ENCODE measurements around the gene TAS2R8. TPM values are rescaled to one million over a fixed set of nuclear protein-coding genes. Genes with fewer than 3 reads are reported as not detected.
A peak's percentile ranks its signal among the peaks of the same experiment; 100 is the strongest.

Gene TAS2R8
- total RNA-seq, 1 experiment from 2014 or later: not detected

GRCh38 chr12:10783252-10783651 lies 23.8 kb downstream of the TAS2R8 start:
- H3K27me3 ChIP-seq (ENCODE audit: low read length): no peaks in the 10 kb centered on the region
- BruUV-seq (replicated peaks): no TSS peak
- H3K4me2 ChIP-seq (ENCODE audit: low read length): no peak overlapping the region
- H3F3A ChIP-seq (ENCODE audit: low read length, unreplicated experiment): no peaks in the 10 kb centered on the region
- no peak overlapping the region for H3K27ac ChIP-seq (ENCODE audit: low read length)
- H3K4me1 ChIP-seq (ENCODE audit: insufficient read depth, low read length): no peaks in the 10 kb centered on the region
- no peak overlapping the region for H3K4me3 ChIP-seq (ENCODE audit: low read length)
- no peak overlapping the region for H3K9ac ChIP-seq (ENCODE audit: low read length)
- ChIA-PET POLR2A (ENCODE audit: unreplicated experiment) (no interaction called here), CTCF (no interaction called here)
- H3K9me3 ChIP-seq (ENCODE audit: low read length): no peaks in the 10 kb centered on the region
- no peaks in the 10 kb centered on the region for H3K9me2 ChIP-seq (replicated peaks; ENCODE audit: low read length)
- DNase-seq: no peak
- no peaks in the 10 kb centered on the region for H3K79me2 ChIP-seq (ENCODE audit: low read length)
- no peaks in the 10 kb centered on the region for H3K36me3 ChIP-seq (ENCODE audit: low read depth, low read length)
- H2AFZ ChIP-seq (ENCODE audit: low read length): no peak overlapping the region
- intact Hi-C loops (cut with micrococcal nuclease): no loop called here
- no peak for ATAC-seq
- H4K20me1 ChIP-seq (ENCODE audit: low read length): no peaks in the 10 kb centered on the region
- TF ChIP-seq EZH2 (IDR thresholded peaks at IDR 0.05; ENCODE audit: low read length, unreplicated experiment): no peak
- TF ChIP-seq, protein P1, sequence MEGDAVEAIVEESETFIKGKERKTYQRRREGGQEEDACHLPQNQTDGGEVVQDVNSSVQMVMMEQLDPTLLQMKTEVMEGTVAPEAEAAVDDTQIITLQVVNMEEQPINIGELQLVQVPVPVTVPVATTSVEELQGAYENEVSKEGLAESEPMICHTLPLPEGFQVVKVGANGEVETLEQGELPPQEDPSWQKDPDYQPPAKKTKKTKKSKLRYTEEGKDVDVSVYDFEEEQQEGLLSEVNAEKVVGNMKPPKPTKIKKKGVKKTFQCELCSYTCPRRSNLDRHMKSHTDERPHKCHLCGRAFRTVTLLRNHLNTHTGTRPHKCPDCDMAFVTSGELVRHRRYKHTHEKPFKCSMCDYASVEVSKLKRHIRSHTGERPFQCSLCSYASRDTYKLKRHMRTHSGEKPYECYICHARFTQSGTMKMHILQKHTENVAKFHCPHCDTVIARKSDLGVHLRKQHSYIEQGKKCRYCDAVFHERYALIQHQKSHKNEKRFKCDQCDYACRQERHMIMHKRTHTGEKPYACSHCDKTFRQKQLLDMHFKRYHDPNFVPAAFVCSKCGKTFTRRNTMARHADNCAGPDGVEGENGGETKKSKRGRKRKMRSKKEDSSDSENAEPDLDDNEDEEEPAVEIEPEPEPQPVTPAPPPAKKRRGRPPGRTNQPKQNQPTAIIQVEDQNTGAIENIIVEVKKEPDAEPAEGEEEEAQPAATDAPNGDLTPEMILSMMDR (conservative IDR thresholded peaks at IDR 0.05; ENCODE audit: low read depth, low read length): no peak
- TF ChIP-seq EZH2phosphoT487 (IDR thresholded peaks at IDR 0.05; ENCODE audit: borderline replicate concordance, low read length): no peak

- BruUV-seq (replicated peaks): no TSS peak
- ChIA-PET CTCF (no interaction called here), POLR2A (ENCODE audit: unreplicated experiment) (no interaction called here)
- Histone ChIP-seq H3K36me3 (ENCODE audit: low read depth, low read length) (no peaks in the 10 kb centered on the region), H3K9ac (ENCODE audit: low read length) (no peak overlapping the region), H3K4me2 (ENCODE audit: low read length) (no peak overlapping the region), H3K9me2 (replicated peaks; ENCODE audit: low read length) (no peaks in the 10 kb centered on the region), H2AFZ (ENCODE audit: low read length) (no peak overlapping the region), H3K9me3 (ENCODE audit: low read length) (no peaks in the 10 kb centered on the region), H3K27me3 (ENCODE audit: low read length) (peaks cover 12% of the 10 kb centered on the region; the same call in 1 of the 2 replicates), H3F3A (ENCODE audit: low read length, unreplicated experiment) (no peaks in the 10 kb centered on the region), H3K27ac (ENCODE audit: low read length) (no peak overlapping the region), H4K20me1 (ENCODE audit: low read length) (no peaks in the 10 kb centered on the region), H3K4me1 (ENCODE audit: insufficient read depth, low read length) (no peaks in the 10 kb centered on the region), H3K79me2 (ENCODE audit: low read length) (no peaks in the 10 kb centered on the region), H3K4me3 (ENCODE audit: low read length) (no peak overlapping the region)
- intact Hi-C loops (cut with micrococcal nuclease): no loop called here
- TF ChIP-seq, protein P1 (conservative IDR thresholded peaks at IDR 0.05; ENCODE audit: low read depth, low read length): no peak
- no peak for TF ChIP-seq EZH2 (IDR thresholded peaks at IDR 0.05; ENCODE audit: low read length, unreplicated experiment)
- no peak for TF ChIP-seq EZH2phosphoT487 (IDR thresholded peaks at IDR 0.05; ENCODE audit: borderline replicate concordance, low read length)
- ATAC-seq (no peak), DNase-seq (no peak)
Observed at GRCh38 chr12:10779103-10779502, 28.0 kb downstream of the TAS2R8 start.

GRCh38 chr12:10771132-10771733 lies 35.9 kb downstream of the TAS2R8 start:
- Histone ChIP-seq H2AFZ (ENCODE audit: low read length) (no peak overlapping the region), H3K9me2 (replicated peaks; ENCODE audit: low read length) (no peaks in the 10 kb centered on the region), H3K79me2 (ENCODE audit: low read length) (no peaks in the 10 kb centered on the region), H3F3A (ENCODE audit: low read length, unreplicated experiment) (no peaks in the 10 kb centered on the region), H3K27me3 (ENCODE audit: low read length) (peaks cover 71% of the 10 kb centered on the region), H3K36me3 (ENCODE audit: low read depth, low read length) (no peaks in the 10 kb centered on the region), H3K9ac (ENCODE audit: low read length) (no peak overlapping the region), H3K9me3 (ENCODE audit: low read length) (no peaks in the 10 kb centered on the region), H3K4me1 (ENCODE audit: insufficient read depth, low read length) (no peaks in the 10 kb centered on the region), H3K4me3 (ENCODE audit: low read length) (no peak overlapping the region), H4K20me1 (ENCODE audit: low read length) (no peaks in the 10 kb centered on the region), H3K27ac (ENCODE audit: low read length) (no peak overlapping the region), H3K4me2 (ENCODE audit: low read length) (no peak overlapping the region)
- ChIA-PET POLR2A (ENCODE audit: unreplicated experiment) (no interaction called here), CTCF (interaction anchor here (0.6 to 1.3 kb wide), 6 partner anchors 113 to 735 kb away, joined by 3 to 14 read pairs (median 5); no protein-coding TSS in a partner anchor)
- no TSS peak for BruUV-seq (replicated peaks)
- intact Hi-C loops (cut with micrococcal nuclease): loop anchor here (1.0 to 5.0 kb wide), 5 partner anchors 130 to 736 kb away; no protein-coding TSS in a partner anchor
- ATAC-seq (peak; percentile 46; the same call in 1 of the 2 replicates), DNase-seq (peak; percentile 56)
- TF ChIP-seq, protein P1 (conservative IDR thresholded peaks at IDR 0.05; ENCODE audit: low read depth, low read length): peak; percentile 69
- TF ChIP-seq EZH2 (IDR thresholded peaks at IDR 0.05; ENCODE audit: low read length, unreplicated experiment): no peak
